HAP-1 (cell line): ENCODE measurements around the gene ANKRD45.
"Not testable (repeated sequence)": the region's sequence is repeated elsewhere in the genome, so short reads cannot be mapped to it uniquely, and the experiment has no call there.

Experiments
- DNase-seq, 2 experiments: peaks; one replicate each; pipeline ENCODE4 v3.0.0-alpha.2; 2016 to 2020; ENCODE audit warnings: low spot score in 2 of 2
- H3K27me3 ChIP-seq: fragments of 250-450 bp; sonication (Bioruptor Pico); 2 replicates; pipeline ENCODE4 v1.5.1; 2020; ENCODE audit warnings: low read depth, mild to moderate bottlenecking, moderate library complexity
- H3K36me3 ChIP-seq: fragments of 250-450 bp; sonication (Bioruptor Pico); replicated peaks from 2 replicates; pipeline ENCODE4 v1.5.1; 2020; ENCODE audit warnings: mild to moderate bottlenecking
- H3K4me1 ChIP-seq: fragments of 250-450 bp; sonication (Bioruptor Pico); 2 replicates; pipeline ENCODE4 v1.5.1; 2020; ENCODE audit warnings: mild to moderate bottlenecking
- H3K4me3 ChIP-seq: fragments of 250-450 bp; sonication (Bioruptor Pico); 2 replicates; pipeline ENCODE4 v1.5.1; 2020; ENCODE audit warnings: mild to moderate bottlenecking, moderate library complexity
- H3K9me3 ChIP-seq: fragments of 250-450 bp; sonication (Bioruptor Pico); 2 replicates; pipeline ENCODE4 v1.5.1; 2020; ENCODE audit warnings: mild to moderate bottlenecking, moderate library complexity
- in situ Hi-C: fragments of 300-500 bp; cut with MboI; formaldehyde crosslinking; loops from 3 replicates; pipeline ENCODE4 v1.14.3; 2020; ENCODE audit warnings: low sequenced_read_pairs, inconsistent platforms, mixed read lengths

Gene ANKRD45

DNA sequence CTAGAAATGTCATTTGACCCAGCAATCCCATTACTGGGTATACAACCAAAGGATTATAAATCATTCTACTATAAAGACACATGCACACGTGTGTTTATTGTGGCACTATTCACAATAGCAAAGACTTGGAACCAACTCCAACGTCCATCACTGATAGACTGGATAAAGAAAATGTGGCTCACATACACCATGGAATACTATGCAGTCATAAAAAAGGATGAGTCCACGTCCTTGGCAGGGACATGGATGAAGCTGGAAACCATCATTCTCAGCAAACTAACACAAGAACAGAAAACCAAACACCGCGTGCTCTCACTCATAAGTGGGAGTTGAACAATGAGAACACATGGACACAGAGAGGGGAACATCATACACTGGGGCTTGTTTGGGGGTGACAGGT, 10.5 kb upstream of the ANKRD45 start:
- not testable (repeated sequence) for H3K9me3 ChIP-seq, DNase-seq, H3K27me3 ChIP-seq, H3K4me3 ChIP-seq, H3K36me3 ChIP-seq
- H3K4me1 ChIP-seq, result peaks cover 23% of the 10 kb centered on the region
- in situ Hi-C loops, result loop anchor here (25.0 kb wide), 1 partner anchor 243 kb away; no protein-coding TSS in a partner anchor

GRCh38 chr1:173674496-173674895, 4.8 kb upstream of the ANKRD45 start:
- H3K4me1 ChIP-seq, in situ Hi-C loops, H3K27me3 ChIP-seq, DNase-seq, H3K9me3 ChIP-seq, H3K4me3 ChIP-seq, H3K36me3 ChIP-seq: not testable (repeated sequence)

GRCh38 chr1:173666646-173667045, 3.0 kb downstream of the ANKRD45 start:
- Histone ChIP-seq H3K4me3 (no peak overlapping the region), H3K9me3 (no peaks in the 10 kb centered on the region), H3K36me3 (no peaks in the 10 kb centered on the region), H3K27me3 (no peaks in the 10 kb centered on the region), H3K4me1 (no peaks in the 10 kb centered on the region)
- in situ Hi-C loops, result no loop called here
- DNase-seq, result no peak

- DNase-seq, result no peak
- Histone ChIP-seq H3K4me1 (no peaks in the 10 kb centered on the region), H3K4me3 (no peak overlapping the region), H3K27me3 (no peaks in the 10 kb centered on the region), H3K9me3 (no peaks in the 10 kb centered on the region), H3K36me3 (no peaks in the 10 kb centered on the region)
- in situ Hi-C loops, result no loop called here
These were observed 6.5 kb downstream of the ANKRD45 start for GRCh38 chr1:173663159-173663558.

DNA sequence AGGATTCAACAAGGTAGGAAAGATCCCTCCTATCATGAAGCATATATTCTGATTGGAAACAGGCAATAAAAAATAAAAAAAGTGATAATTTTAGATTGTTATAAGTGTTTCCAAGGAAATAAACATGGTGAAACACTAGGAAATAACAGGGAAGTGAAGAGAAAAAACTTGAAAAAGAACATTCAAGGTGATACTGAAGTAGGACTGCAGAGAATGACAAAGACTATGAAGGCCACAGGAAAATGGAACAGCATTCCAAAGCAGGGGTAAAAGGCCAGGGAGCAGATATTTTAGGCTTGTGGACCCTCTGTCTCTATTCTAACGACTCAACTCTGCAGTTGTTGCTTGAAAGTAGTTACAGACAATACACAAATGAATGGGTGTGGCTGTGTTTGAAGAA, 7.9 kb downstream of the ANKRD45 start:
- Histone ChIP-seq H3K36me3 (no peaks in the 10 kb centered on the region), H3K9me3 (no peaks in the 10 kb centered on the region), H3K4me3 (no peak overlapping the region), H3K4me1 (no peaks in the 10 kb centered on the region), H3K27me3 (no peaks in the 10 kb centered on the region)
- in situ Hi-C loops, result no loop called here
- DNase-seq, result no peak

- H3K36me3 ChIP-seq, result no peaks in the 10 kb centered on the region
- H3K27me3 ChIP-seq, result no peaks in the 10 kb centered on the region
- no peak overlapping the region for H3K4me3 ChIP-seq
- in situ Hi-C loops, result no loop called here
- no peaks in the 10 kb centered on the region for H3K4me1 ChIP-seq
- no peak for DNase-seq
- H3K9me3 ChIP-seq, result no peaks in the 10 kb centered on the region
These were observed 8.4 kb downstream of the ANKRD45 start for GRCh38 chr1:173661271-173661670.

DNA sequence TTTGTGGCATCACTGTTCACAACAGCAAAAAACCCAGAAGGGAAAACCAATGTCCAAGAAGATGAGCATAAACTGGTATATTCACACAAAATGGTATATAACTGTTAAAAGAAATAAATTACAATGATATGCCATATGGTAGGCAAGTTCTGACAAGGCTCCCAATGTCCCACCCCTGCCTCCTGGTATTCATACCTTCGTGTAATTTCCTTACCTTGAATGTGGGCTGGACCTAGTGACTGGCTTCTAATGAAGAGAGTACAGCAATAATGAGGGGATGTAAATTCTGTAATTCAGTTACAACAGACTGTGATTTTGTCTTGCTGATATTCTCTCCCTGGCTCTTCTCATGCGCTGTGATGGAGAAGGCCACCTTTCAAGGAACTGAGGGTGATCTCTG, 9.3 kb downstream of the ANKRD45 start:
- no peak for DNase-seq
- H3K36me3 ChIP-seq, result no peaks in the 10 kb centered on the region
- H3K4me1 ChIP-seq, result no peaks in the 10 kb centered on the region
- H3K9me3 ChIP-seq, result no peaks in the 10 kb centered on the region
- in situ Hi-C loops, result no loop called here
- H3K27me3 ChIP-seq, result no peaks in the 10 kb centered on the region
- H3K4me3 ChIP-seq, result no peak overlapping the region

- in situ Hi-C loops, result no loop called here
- Histone ChIP-seq H3K27me3 (no peaks in the 10 kb centered on the region; the same call in 1 of the 2 replicates), H3K9me3 (no peaks in the 10 kb centered on the region), H3K36me3 (no peaks in the 10 kb centered on the region), H3K4me3 (no peak overlapping the region), H3K4me1 (no peaks in the 10 kb centered on the region)
- no peak for DNase-seq
These were observed 20.6 kb downstream of the ANKRD45 start for GRCh38 chr1:173648880-173649605.

DNA sequence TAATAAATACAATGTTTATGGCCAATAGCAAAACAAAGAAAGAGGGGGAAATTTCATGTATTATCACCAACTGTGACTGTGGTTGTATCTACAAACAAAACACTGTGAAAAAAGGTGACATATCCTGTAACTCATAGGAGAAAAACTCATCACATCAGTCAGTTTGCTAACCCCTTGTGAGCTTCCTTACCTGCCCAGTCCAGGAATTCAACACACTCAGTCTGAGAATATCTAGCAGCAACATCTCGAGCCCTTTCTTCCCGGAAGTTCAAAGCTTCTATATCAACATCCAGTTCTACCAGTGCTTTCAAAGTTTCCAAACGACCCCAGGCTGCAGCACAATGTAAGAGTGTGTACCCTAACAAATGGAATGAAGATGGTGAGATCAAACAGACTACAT, 23.0 kb downstream of the ANKRD45 start:
- no peak overlapping the region for H3K4me3 ChIP-seq
- no peaks in the 10 kb centered on the region for H3K9me3 ChIP-seq
- H3K4me1 ChIP-seq, result no peaks in the 10 kb centered on the region
- in situ Hi-C loops, result no loop called here
- no peaks in the 10 kb centered on the region for H3K36me3 ChIP-seq
- no peaks in the 10 kb centered on the region; the same call in 1 of the 2 replicates for H3K27me3 ChIP-seq
- no peak for DNase-seq

GRCh38 chr1:173642450-173643139, 27.1 kb downstream of the ANKRD45 start:
- in situ Hi-C loops, H3K4me1 ChIP-seq, H3K4me3 ChIP-seq, DNase-seq, H3K9me3 ChIP-seq, H3K36me3 ChIP-seq, H3K27me3 ChIP-seq: not testable (repeated sequence)

- Histone ChIP-seq H3K9me3 (no peaks in the 10 kb centered on the region; the same call in 1 of the 2 replicates), H3K36me3 (no peaks in the 10 kb centered on the region), H3K4me3 (no peak overlapping the region), H3K4me1 (no peaks in the 10 kb centered on the region), H3K27me3 (no peaks in the 10 kb centered on the region)
- in situ Hi-C loops, result no loop called here
- DNase-seq, result no peak
These were observed 30.5 kb downstream of the ANKRD45 start for GRCh38 chr1:173639102-173639501.

DNA sequence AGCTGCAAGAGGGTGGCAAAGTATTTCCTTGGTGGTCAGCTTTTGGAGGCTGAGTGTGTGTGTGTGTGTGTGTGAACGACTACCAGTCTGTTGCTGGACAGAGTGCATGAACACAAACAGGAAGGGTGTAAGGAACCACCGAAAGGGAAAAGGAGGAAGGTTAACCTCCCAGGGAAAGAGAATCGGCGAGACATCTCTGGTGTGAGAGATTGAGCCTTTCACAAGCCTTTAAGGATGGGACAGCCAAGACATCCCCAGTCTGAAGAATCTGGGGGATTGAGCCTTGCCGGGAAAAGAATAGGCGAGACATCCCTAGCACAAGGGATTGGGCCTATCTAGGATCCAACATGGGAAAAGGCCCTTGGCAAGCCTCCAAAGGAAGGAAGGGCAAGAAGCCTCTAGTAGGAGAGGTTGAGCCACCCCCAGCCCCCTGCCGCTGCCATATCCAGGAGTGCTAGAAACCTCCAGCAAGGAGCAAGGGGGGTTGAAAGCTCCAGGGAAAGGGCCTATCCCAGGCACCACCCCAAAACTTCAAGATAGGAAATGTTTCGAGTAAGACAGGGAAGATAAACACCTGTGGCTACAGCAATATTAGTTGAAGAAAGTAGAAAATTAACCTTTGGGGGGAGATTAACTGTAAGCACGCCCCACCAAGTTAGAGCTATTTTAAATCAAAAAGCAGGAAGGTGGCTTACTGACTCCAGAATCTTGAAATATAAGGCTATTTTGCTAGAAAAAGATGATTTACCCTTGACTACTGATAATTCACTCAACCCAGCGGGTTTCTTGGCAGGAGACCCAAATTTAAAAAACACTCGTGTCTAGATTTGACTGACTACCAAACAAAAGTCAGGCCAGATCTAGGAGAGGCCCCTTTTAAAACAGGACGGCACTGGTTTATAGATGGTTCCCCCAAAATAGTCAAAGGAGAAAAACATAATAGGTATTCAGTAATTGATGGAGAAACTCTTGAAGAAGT, 31.3 kb downstream of the ANKRD45 start:
- H3K4me1 ChIP-seq, result no peaks in the 10 kb centered on the region
- no peaks in the 10 kb centered on the region for H3K36me3 ChIP-seq
- no peaks in the 10 kb centered on the region for H3K27me3 ChIP-seq
- no peaks in the 10 kb centered on the region; the same call in 1 of the 2 replicates for H3K9me3 ChIP-seq
- in situ Hi-C loops, result no loop called here
- no peak for DNase-seq
- no peak overlapping the region for H3K4me3 ChIP-seq

- H3K4me3 ChIP-seq, H3K36me3 ChIP-seq, H3K4me1 ChIP-seq, DNase-seq, in situ Hi-C loops, H3K9me3 ChIP-seq, H3K27me3 ChIP-seq: not testable (repeated sequence)
These were observed 32.2 kb downstream of the ANKRD45 start for GRCh38 chr1:173637236-173638042.
